Gastrocnemius medialis (tissue), 4 donors: ENCODE measurements around the gene HNF1A.
"Not testable (repeated sequence)": the region's sequence is repeated elsewhere in the genome, so short reads cannot be mapped to it uniquely, and the experiment has no call there.

Source experiments
- CTCF ChIP-seq, 5 experiments: fragments of 450-650 bp in 3 of 5; fragments of 200-600 bp in 2 of 5; sonication (generic) in 2 of 5; IDR thresholded peaks in 4 of 5; conservative IDR thresholded peaks in 1 of 5; 1 replicate in 4 of 5; 2 replicates in 1 of 5; pipeline ENCODE4 v1.5.1; 2016 to 2019; ENCODE audit warnings: antibody characterized with exemption in 5 of 5, mild to moderate bottlenecking in 3 of 5, moderate library complexity in 3 of 5
- POLR2A ChIP-seq, 2 donors: fragments of 450-650 bp; IDR thresholded peaks; one replicate each; pipeline ENCODE4 v1.6.1; 2017; ENCODE audit warnings: antibody characterized with exemption in 2 of 2, mild to moderate bottlenecking in 2 of 2, moderate library complexity in 2 of 2

GRCh38 chr12:121047400-121047799 is 69.1 kb downstream of the HNF1A start:
- not testable (repeated sequence) for TF ChIP-seq CTCF (IDR thresholded peaks at IDR 0.05 in 4 of 5, conservative IDR thresholded peaks at IDR 0.05 in 1 of 5); POLR2A (IDR thresholded peaks at IDR 0.05)
